ENCODE measurements around the gene PDE4B. TPM values are rescaled to one million over a fixed set of nuclear protein-coding genes. Genes with fewer than 3 reads are reported as not detected.
A peak's percentile ranks its signal among the peaks of the same experiment; 100 is the strongest.
"Not testable (repeated sequence)": the region's sequence is repeated elsewhere in the genome, so short reads cannot be mapped to it uniquely, and the experiment has no call there.

PDE4B gene
- polyA plus RNA-seq, 6 donors from 2014 or later = 126 to 400 (median 150) TPM

DNA sequence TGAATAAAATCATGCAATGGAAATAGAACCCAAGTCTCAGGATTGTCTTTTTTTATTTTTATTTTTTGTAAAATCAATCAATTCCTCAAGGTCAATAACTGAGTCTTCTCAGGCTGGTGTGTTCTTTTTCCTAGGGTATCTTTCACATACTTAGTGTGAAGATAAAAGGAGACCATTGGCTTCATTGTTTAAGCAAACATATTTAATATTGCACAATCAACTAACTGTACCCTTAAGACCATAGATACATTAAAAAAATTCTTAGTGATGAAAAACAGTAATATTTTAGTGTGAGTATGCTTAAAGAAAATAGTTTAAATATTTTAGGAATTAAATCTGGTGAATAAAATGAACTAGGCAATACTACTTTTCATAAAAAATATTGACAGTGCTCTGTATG is 31.4 kb downstream of the PDE4B start:
- H3K27me3 Mint-ChIP-seq = peaks cover 0 to 8% (median 0%) of the 10 kb centered on the region in 3 donors
- H3K9me3 Mint-ChIP-seq = peaks cover 0 to 6% (median 3%) of the 10 kb centered on the region in 7 donors
- no peak overlapping the region for H3K4me3 Mint-ChIP-seq
- no peaks in the 10 kb centered on the region for H3K4me1 Mint-ChIP-seq
- ATAC-seq (ENCODE audit: low read depth in 2 of 2) (no peak), DNase-seq (no peak)
- no peaks in the 10 kb centered on the region for H3K36me3 Mint-ChIP-seq
- no peak overlapping the region for H3K27ac Mint-ChIP-seq

DNA sequence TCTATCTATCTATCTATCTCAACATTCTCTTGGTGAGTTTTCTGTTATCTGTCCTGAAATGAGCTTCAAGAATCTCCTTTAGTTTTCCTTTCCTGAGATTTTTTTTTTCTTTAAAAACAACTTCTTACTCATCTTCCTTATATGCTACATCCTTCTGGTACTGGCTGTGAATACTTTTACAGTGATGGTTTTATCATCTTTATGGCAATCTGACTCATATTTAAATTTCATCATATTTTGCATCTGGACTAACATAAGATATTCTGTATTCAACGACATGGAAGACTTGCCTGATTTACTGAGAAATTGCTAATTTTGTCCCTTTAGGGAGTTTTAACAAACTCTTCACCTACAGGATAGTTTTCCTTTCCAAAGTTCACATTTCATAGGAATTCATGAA is 33.0 kb downstream of the PDE4B start:
- Mint-ChIP-seq H3K4me3 (no peak overlapping the region), H3K27me3 (peaks cover 0 to 8% (median 0%) of the 10 kb centered on the region in 3 donors), H3K27ac (no peak overlapping the region), H3K4me1 (no peaks in the 10 kb centered on the region), H3K9me3 (peaks cover 0 to 6% (median 3%) of the 10 kb centered on the region in 7 donors), H3K36me3 (no peaks in the 10 kb centered on the region)
- ATAC-seq (ENCODE audit: low read depth in 2 of 2) = no peak
- DNase-seq = no peak

DNA sequence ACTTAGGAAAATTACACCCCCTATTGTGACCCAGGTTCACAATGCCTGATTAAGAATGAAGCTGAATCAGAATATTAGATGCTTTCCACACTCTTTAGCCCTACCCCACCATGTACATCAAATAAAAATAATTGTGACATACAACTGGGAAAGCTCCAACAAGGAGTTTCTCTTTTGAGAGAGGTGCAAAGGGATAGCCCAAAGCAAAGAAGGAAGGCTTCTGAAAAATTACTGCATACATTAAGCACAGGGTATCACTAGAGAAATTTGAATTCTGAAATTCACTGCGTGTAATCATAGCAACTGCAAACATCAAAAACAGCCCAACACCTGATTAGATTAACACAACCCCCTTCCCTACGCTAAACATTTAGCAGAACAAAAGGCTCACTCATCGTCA is 34.1 kb downstream of the PDE4B start:
- DNase-seq (no peak), ATAC-seq (ENCODE audit: low read depth in 2 of 2) (no peak)
- peaks cover 0 to 8% (median 0%) of the 10 kb centered on the region in 3 donors for H3K27me3 Mint-ChIP-seq
- H3K36me3 Mint-ChIP-seq = no peaks in the 10 kb centered on the region
- peak overlapping the region in 1 of 6 donors; percentile 72 for H3K27ac Mint-ChIP-seq
- no peak overlapping the region for H3K4me3 Mint-ChIP-seq
- peaks cover 0 to 6% (median 3%) of the 10 kb centered on the region in 7 donors for H3K9me3 Mint-ChIP-seq
- no peaks in the 10 kb centered on the region for H3K4me1 Mint-ChIP-seq

DNA sequence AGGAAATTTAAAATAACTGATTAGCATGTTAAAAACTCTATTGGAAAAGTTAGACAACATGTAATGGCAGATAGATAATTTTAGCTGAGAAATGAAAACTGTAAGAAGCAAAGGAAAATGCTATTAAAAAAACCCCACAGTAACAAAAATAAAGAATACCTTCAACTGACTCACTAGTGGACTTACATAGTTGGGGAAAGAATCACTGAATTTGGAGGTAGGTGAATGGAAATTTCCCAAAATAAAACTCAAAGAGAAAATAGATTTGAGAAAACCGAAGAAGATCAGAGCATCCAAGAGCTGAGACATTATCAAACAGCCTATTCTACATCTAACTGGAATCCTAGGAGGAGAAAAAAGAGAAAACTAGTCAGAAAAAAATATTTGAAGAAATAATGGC is 34.7 kb downstream of the PDE4B start:
- Mint-ChIP-seq H3K27me3 (peaks cover 0 to 8% (median 0%) of the 10 kb centered on the region in 3 donors), H3K9me3 (peaks cover 0 to 6% (median 3%) of the 10 kb centered on the region in 7 donors), H3K4me1 (no peaks in the 10 kb centered on the region), H3K27ac (no peak overlapping the region), H3K4me3 (no peak overlapping the region), H3K36me3 (no peaks in the 10 kb centered on the region)
- no peak for ATAC-seq (ENCODE audit: low read depth in 2 of 2)
- no peak for DNase-seq

DNA sequence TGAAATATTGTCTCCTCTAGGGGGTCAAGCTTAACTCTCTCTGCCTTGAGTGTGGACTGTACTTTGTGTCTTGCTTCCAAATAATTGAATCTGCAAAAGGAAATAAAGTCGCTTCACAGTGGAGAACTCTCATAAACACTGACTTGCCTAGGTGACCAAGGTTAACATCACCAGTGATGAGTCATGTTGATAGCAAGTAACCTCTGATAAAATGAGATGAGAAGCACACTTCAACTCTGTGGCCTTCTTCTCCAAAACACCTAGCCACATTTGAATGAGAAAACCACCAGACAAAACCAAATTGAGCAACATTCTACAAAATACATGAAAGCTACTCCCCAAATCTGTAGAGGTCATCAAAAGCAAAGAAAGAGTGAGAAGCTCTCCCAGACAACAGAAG is 37.6 kb downstream of the PDE4B start:
- no peaks in the 10 kb centered on the region for H3K4me1 Mint-ChIP-seq
- H3K27ac Mint-ChIP-seq = no peak overlapping the region
- H3K9me3 Mint-ChIP-seq = no peaks in the 10 kb centered on the region
- DNase-seq = no peak
- ATAC-seq (ENCODE audit: low read depth in 2 of 2) = no peak
- no peak overlapping the region for H3K4me3 Mint-ChIP-seq
- no peaks in the 10 kb centered on the region for H3K27me3 Mint-ChIP-seq
- no peaks in the 10 kb centered on the region for H3K36me3 Mint-ChIP-seq

DNA sequence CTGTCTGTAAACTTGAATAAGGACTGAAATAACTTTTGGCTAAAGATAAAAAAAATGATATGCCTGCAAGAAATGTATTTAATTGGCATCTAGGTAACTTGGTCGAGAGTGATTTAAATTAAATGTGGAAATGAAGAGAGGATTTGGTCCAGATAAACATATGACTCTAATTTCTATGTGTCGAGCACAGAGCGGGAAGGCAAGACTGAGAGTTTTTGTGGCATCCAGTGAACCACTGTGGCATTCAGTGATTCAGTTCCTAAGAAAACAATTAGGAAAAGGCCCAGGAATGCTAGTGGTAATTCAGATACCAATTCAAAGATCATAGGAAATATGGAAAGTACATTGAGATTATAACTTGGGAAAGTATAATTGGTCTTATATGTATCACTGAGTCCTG is 39.6 kb downstream of the PDE4B start:
- ATAC-seq (ENCODE audit: low read depth in 2 of 2) (no peak), DNase-seq (no peak)
- Mint-ChIP-seq H3K4me1 (no peaks in the 10 kb centered on the region), H3K9me3 (no peaks in the 10 kb centered on the region), H3K27ac (no peak overlapping the region), H3K36me3 (no peaks in the 10 kb centered on the region), H3K27me3 (no peaks in the 10 kb centered on the region), H3K4me3 (no peak overlapping the region)

DNA sequence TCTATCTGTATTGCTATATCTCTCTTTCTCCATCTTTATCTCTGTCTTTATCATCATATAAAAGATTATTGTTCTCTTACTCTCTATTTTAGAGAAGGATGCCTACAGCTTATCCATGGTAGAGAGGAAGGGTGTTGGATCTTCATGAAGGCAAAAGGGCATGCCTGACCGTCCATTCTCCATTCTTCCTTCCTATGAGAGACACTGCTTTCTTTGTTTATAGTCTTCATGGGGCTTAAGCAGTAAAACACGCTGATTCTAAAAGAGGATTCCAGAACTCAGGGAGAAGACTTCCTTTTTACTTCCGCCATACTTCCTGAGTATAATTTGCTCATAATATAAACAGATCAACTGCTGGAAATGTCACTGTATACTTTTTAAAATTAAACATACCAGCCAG is 44.0 kb downstream of the PDE4B start:
- no peak overlapping the region for H3K4me3 Mint-ChIP-seq
- H3K9me3 Mint-ChIP-seq = no peaks in the 10 kb centered on the region
- H3K36me3 Mint-ChIP-seq = no peaks in the 10 kb centered on the region
- no peak for ATAC-seq (ENCODE audit: low read depth in 2 of 2)
- no peak for DNase-seq
- no peaks in the 10 kb centered on the region for H3K4me1 Mint-ChIP-seq
- no peaks in the 10 kb centered on the region for H3K27me3 Mint-ChIP-seq
- H3K27ac Mint-ChIP-seq = no peak overlapping the region

DNA sequence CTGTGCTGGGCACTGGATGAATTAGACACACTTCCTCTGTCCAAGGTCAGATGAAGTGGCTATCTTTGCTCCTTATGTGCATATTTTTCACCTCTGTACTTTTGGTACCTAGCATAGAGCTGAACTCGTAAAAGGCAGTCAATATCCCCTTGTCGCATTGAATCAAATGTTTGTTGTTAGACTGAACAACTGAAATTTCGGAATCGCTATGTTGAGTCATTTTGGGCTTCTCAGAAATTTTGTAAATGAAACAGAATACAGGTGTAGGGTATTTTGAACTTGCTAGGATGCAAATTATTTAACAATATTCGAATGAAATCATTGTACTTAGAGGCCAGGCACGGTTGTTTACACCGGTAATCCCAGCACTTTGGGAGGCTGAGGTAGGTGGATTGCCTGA is 48.0 kb downstream of the PDE4B start:
- Mint-ChIP-seq H3K9me3 (no peaks in the 10 kb centered on the region), H3K4me3 (no peak overlapping the region), H3K36me3 (no peaks in the 10 kb centered on the region)

DNA sequence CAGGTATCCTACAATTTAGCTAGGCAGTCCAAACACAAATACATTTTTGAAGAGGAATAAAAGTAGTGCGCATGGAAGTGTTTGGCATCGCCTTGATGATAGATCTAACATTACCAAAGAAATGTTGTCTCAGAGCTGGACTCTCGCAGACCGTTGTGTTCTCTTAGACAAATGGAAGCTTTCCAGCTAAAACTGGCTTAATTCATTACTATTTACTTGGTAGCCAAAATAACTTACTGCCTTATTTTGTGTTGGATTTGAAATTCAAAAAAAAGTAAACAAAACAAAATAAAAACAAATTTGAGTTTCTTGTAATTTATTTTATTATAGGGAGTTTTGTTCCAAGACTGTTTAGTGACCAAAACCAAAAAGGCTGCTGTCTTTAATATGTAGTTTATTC is 51.6 kb downstream of the PDE4B start:
- no peak for DNase-seq
- H3K36me3 Mint-ChIP-seq = peaks cover 4 to 7% of the 10 kb centered on the region in 2 donors
- H3K4me3 Mint-ChIP-seq = no peak overlapping the region
- H3K4me1 Mint-ChIP-seq = no peaks in the 10 kb centered on the region
- H3K27me3 Mint-ChIP-seq = no peaks in the 10 kb centered on the region
- H3K27ac Mint-ChIP-seq = no peak overlapping the region
- ATAC-seq (ENCODE audit: low read depth in 2 of 2) = no peak
- H3K9me3 Mint-ChIP-seq = peaks cover 3 to 17% (median 5%) of the 10 kb centered on the region in 7 donors

More for the DNA sequence above, 48.0 kb downstream of the PDE4B start:
- no peak overlapping the region for H3K27ac Mint-ChIP-seq
- DNase-seq (no peak), ATAC-seq (ENCODE audit: low read depth in 2 of 2) (no peak)
- no peaks in the 10 kb centered on the region for H3K4me1 Mint-ChIP-seq
- no peaks in the 10 kb centered on the region for H3K27me3 Mint-ChIP-seq

DNA sequence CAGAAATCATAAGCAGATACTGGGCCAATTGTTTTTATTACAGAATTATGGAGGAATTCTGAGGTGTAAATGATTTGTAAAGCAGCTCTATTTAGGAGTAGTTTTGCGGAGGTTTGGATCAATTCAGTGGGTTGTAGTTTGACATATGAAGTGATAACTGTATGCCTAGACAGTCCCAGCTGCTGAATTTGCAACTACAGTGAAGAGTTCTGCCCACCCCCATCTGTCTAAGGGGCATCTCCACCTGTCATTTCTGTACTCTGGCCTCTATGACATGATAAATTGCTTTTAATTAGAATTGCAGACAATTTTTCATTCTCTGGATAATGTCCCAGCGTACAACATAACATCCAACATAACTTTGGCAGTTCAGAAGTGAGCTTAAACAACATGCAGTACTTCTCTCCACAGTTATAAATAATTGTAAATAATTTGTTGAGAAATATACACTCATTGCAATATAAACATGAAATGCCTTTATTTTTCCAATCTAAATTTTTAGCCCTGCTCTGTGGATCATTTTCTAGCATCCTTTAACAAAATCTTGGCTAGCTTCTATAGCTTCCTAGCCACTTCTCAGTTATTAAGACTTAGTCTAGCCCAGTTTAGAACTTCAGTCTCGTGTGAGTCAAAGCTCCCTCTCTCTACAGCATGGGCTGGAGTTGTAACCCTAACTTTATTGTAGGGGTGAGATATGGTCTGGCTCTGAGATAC is 52.3 kb downstream of the PDE4B start:
- H3K27ac Mint-ChIP-seq = no peak overlapping the region
- no peaks in the 10 kb centered on the region for H3K27me3 Mint-ChIP-seq
- no peak for DNase-seq
- H3K9me3 Mint-ChIP-seq = peaks cover 3 to 22% (median 9%) of the 10 kb centered on the region in 7 donors
- H3K36me3 Mint-ChIP-seq = peaks cover 4 to 8% of the 10 kb centered on the region in 2 donors
- no peak overlapping the region for H3K4me3 Mint-ChIP-seq
- no peaks in the 10 kb centered on the region for H3K4me1 Mint-ChIP-seq
- no peak for ATAC-seq (ENCODE audit: low read depth in 2 of 2)

DNA sequence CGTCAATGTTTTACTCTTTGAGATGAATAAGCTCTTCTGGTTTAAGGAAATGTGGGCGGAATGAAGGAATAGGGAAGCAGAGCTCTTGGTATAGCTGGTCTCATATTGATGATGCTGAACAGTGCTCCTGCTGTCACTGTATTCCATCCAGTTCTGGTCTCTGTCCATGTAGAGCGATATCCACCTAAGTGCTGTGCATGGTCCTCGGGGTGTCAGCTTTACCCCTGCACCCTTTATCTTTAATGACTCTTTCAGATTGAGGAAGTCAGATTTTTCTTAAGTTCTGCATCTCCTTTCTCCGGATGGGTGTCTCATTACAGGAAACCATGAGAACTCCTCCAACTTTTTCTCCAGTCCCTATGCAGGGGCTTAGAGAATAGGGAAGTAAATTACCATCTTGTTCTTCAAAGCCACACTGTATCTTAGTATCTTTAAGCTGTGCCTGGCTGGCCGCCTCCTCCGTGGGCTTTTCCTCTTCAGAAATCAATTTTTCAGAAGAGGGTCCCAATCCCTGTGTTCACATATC is 52.9 kb downstream of the PDE4B start:
- no peak overlapping the region for H3K27ac Mint-ChIP-seq
- peaks cover 4 to 8% of the 10 kb centered on the region in 2 donors for H3K36me3 Mint-ChIP-seq
- H3K4me1 Mint-ChIP-seq = no peaks in the 10 kb centered on the region
- DNase-seq = no peak
- H3K9me3 Mint-ChIP-seq = peaks cover 6 to 26% (median 13%) of the 10 kb centered on the region in 7 donors
- no peak for ATAC-seq (ENCODE audit: low read depth in 2 of 2)
- no peak overlapping the region for H3K4me3 Mint-ChIP-seq
- no peaks in the 10 kb centered on the region for H3K27me3 Mint-ChIP-seq

DNA sequence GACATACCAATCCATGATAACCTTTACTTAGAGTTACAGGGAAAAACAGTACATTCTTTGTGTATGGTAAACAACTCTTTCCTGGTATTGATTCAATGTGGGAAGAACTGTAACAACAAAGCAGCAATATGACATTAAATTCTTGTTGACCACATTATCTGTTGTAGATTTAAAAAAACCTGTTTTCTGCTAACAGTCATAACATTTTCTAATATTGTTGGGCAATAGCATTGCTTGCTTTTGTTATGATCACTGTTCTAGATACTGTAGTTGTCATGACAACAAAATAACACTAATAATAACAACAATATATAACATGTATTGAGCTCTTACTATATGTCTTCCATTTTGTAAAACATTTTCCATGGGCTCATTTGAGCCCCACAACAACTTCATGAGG is 54.2 kb downstream of the PDE4B start:
- Mint-ChIP-seq H3K36me3 (peaks cover 4 to 8% of the 10 kb centered on the region in 2 donors), H3K27ac (no peak overlapping the region), H3K9me3 (peaks cover 6 to 30% (median 14%) of the 10 kb centered on the region in 7 donors), H3K4me3 (no peak overlapping the region), H3K4me1 (no peaks in the 10 kb centered on the region), H3K27me3 (no peaks in the 10 kb centered on the region)
- DNase-seq = no peak
- no peak for ATAC-seq (ENCODE audit: low read depth in 2 of 2)

DNA sequence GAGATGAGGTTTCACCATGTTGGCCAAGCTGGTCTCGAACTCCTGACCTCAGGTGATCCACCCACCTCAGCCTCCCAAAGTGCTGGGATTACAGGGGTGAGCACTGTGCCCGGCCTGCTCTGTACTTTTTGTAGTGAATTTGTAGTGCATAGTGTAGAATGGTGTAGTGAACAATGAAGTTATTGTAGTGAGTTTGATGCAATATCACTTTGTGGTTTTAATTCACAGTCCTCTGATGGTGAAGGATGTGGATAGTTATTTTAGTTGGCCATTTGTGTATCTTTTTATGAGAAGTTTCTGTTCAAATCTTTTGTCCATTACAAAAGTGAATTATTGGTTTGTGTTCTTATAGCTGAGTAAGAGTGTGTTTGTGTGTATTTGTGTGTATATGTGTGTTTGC is 57.6 kb downstream of the PDE4B start:
- ATAC-seq (ENCODE audit: low read depth in 2 of 2) = no peak
- Mint-ChIP-seq H3K27me3 (no peaks in the 10 kb centered on the region), H3K27ac (no peak overlapping the region), H3K4me1 (no peaks in the 10 kb centered on the region), H3K4me3 (no peak overlapping the region), H3K9me3 (peaks cover 7 to 37% (median 17%) of the 10 kb centered on the region in 7 donors), H3K36me3 (peaks cover 4 to 8% of the 10 kb centered on the region in 2 donors)
- no peak for DNase-seq

DNA sequence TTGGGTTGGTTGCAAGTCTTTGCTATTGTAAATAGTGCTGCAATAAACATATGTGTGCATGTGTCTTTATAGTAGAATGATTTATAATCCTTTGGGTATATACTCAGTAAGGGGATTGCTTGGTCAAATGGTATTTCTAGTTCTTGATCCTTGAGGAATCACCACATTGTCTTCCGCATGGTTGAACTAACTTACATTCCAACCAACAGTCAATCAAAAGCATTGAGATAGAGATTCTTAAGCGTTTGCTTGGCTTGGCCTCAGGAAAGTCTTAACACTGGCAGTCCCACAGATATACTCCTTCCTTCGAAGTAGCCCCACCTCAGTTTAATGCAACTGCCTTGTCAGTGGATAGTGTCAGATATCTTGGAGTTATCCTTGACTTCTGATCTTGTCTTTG is 63.9 kb downstream of the PDE4B start:
- H3K27ac Mint-ChIP-seq; H3K4me1 Mint-ChIP-seq; ATAC-seq (ENCODE audit: low read depth in 2 of 2); DNase-seq; H3K36me3 Mint-ChIP-seq; H3K27me3 Mint-ChIP-seq; H3K4me3 Mint-ChIP-seq: not testable (repeated sequence)
- H3K9me3 Mint-ChIP-seq = peaks cover 0 to 20% (median 4%) of the 10 kb centered on the region in 7 donors

All from naive B cell (primary cell).